Stimulated activated CD4-positive, alpha-beta T cell treated with anti-CD3 and anti-CD28 coated beads, Interleukin-12 subunit alpha, Interleukin-12 subunit beta, amount 100 ng/mL, for 24 hours (primary cell): Measurements from ENCODE around the gene ARHGAP10.
"Not testable (repeated sequence)": the region's sequence is repeated elsewhere in the genome, so short reads cannot be mapped to it uniquely, and the experiment has no call there.

Source experiments
- DNase-seq, 2 experiments: peaks; one replicate each; pipeline ENCODE4 v3.0.0-alpha.2; 2020; ENCODE audit warnings: low read depth in 2 of 2

ARHGAP10 gene

GRCh38 chr4:147910315-147910714, 178.4 kb downstream of the ARHGAP10 start:
- DNase-seq = no peak

GRCh38 chr4:147912106-147912505, 180.2 kb downstream of the ARHGAP10 start:
- not testable (repeated sequence) for DNase-seq

- no peak for DNase-seq
Measured at GRCh38 chr4:147913137-147913536, 181.2 kb downstream of the ARHGAP10 start.

- no peak for DNase-seq
Measured at GRCh38 chr4:147916351-147916750, 184.5 kb downstream of the ARHGAP10 start.

GRCh38 chr4:147923381-147923780, 191.5 kb downstream of the ARHGAP10 start:
- DNase-seq = no peak

- DNase-seq = no peak
Measured at GRCh38 chr4:147923854-147924253, 192.0 kb downstream of the ARHGAP10 start.

GRCh38 chr4:147924604-147925412, 192.9 kb downstream of the ARHGAP10 start:
- DNase-seq = no peak

GRCh38 chr4:147927377-147928137, 195.7 kb downstream of the ARHGAP10 start:
- DNase-seq = no peak

- no peak for DNase-seq
Measured at GRCh38 chr4:147928400-147928799, 196.5 kb downstream of the ARHGAP10 start.

GRCh38 chr4:147929746-147930145, 197.9 kb downstream of the ARHGAP10 start:
- DNase-seq = no peak

- no peak for DNase-seq
Measured at GRCh38 chr4:147933316-147933715, 201.4 kb downstream of the ARHGAP10 start.

GRCh38 chr4:147933779-147934178, 201.9 kb downstream of the ARHGAP10 start:
- no peak for DNase-seq

GRCh38 chr4:147938496-147938895, 206.6 kb downstream of the ARHGAP10 start:
- DNase-seq = no peak

GRCh38 chr4:147940171-147940570, 208.3 kb downstream of the ARHGAP10 start:
- DNase-seq = no peak

- DNase-seq = no peak
Measured at GRCh38 chr4:147941373-147941772, 209.5 kb downstream of the ARHGAP10 start.

GRCh38 chr4:147942729-147943128, 210.8 kb downstream of the ARHGAP10 start:
- no peak for DNase-seq

GRCh38 chr4:147943159-147943638, 211.3 kb downstream of the ARHGAP10 start:
- no peak for DNase-seq

- DNase-seq = no peak
Measured at GRCh38 chr4:147944249-147944648, 212.4 kb downstream of the ARHGAP10 start.

- DNase-seq = no peak
Measured at GRCh38 chr4:147944670-147945260, 212.9 kb downstream of the ARHGAP10 start.

GRCh38 chr4:147948336-147948735, 216.4 kb downstream of the ARHGAP10 start:
- no peak for DNase-seq

- no peak for DNase-seq
Measured at GRCh38 chr4:147950261-147950660, 218.4 kb downstream of the ARHGAP10 start.

- DNase-seq = no peak
Measured at GRCh38 chr4:147950841-147951240, 219.0 kb downstream of the ARHGAP10 start.
